ENCODE measurements around the gene ADIPOR2. TPM values are rescaled to one million over a fixed set of nuclear protein-coding genes. Genes with fewer than 3 reads are reported as not detected.

Gene ADIPOR2
- total RNA-seq, 1 experiment from 2014 or later = 45.3 TPM

DNA sequence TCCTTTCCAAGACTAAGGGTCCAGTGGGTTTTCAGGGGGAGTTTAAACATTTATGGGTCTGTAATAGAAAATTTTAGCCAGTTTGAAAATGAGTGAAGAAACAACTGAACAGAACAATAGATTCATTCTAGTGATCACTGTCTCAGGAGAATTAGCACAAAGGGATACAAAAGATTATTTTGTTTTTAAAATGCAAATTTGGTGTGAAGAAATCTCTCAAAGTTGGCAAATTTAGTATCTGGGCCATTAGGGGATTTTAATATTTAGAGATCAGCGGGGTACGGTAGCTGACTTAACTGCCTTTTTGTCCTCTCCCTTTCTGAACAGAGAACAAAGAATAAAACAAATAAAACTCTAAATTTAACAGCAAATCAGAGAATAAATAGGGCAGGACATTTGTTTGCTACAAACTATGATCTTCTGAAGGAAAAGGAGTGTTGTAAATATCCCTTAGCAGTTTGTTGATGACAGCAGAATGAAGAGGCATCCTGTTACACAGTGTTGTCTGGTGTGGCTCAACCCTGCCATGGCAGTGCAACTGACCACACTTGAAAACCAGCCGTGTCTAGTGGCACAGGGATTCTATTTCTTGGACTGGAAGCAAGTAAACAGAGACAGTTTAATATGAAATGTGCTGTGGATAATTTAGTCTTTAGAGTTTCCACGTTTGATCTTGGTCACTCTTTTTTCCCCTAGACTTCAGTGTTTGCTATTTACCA is 83.2 kb downstream of the ADIPOR2 start:
- Histone ChIP-seq H3K79me1 (ENCODE audit: insufficient read depth, low read depth, low read length, poor library complexity, severe bottlenecking) (peaks cover 3% of the 10 kb centered on the region), H4K20me1 (ENCODE audit: control insufficient read depth, insufficient read depth, insufficient read length) (no peaks in the 10 kb centered on the region), H2AFZ (ENCODE audit: low read length) (no peak overlapping the region), H3K4me2 (ENCODE audit: insufficient read depth, insufficient read length, low read length) (no peak overlapping the region), H3K79me2 (ENCODE audit: insufficient read depth, low read length) (peaks cover 2% of the 10 kb centered on the region; the same call in 1 of the 2 replicates), H3K9ac (ENCODE audit: extremely low read depth, insufficient read length, low read length) (no peak overlapping the region), H3K14ac (ENCODE audit: insufficient read depth, low read length) (no peak overlapping the region), H4K91ac (ENCODE audit: insufficient read length, low read depth, low read length) (no peak overlapping the region), H2BK12ac (ENCODE audit: insufficient read length, low read depth, low read length) (no peak overlapping the region), H3K18ac (ENCODE audit: insufficient read length, low read depth, low read length) (no peak overlapping the region), H3K4me1 (ENCODE audit: insufficient read depth, low read length) (no peaks in the 10 kb centered on the region), H4K5ac (ENCODE audit: insufficient read length, low read depth, low read length) (no peak overlapping the region), H3K27me3 (ENCODE audit: insufficient read depth, low read length) (no peaks in the 10 kb centered on the region), H3K23ac (ENCODE audit: insufficient read length, low read depth, low read length) (no peak overlapping the region), H3K56ac (ENCODE audit: insufficient read length, low read depth, low read length) (no peak overlapping the region), H2BK5ac (ENCODE audit: insufficient read length, low read length) (no peak overlapping the region), H3K27ac (ENCODE audit: insufficient read length, low read depth, low read length) (no peak overlapping the region), H2BK120ac (ENCODE audit: low read depth, low read length, poor library complexity, severe bottlenecking) (no peak overlapping the region), H2BK15ac (ENCODE audit: low read depth, low read length) (no peak overlapping the region), H3K9me3 (ENCODE audit: control insufficient read depth, low read depth, low read length) (no peaks in the 10 kb centered on the region), H3K23me2 (ENCODE audit: insufficient read length, low read depth, low read length, poor library complexity, severe bottlenecking) (no peaks in the 10 kb centered on the region), H4K8ac (replicated peaks; ENCODE audit: insufficient read length, low read depth, low read length) (no peak overlapping the region), H2AK5ac (ENCODE audit: insufficient read length, low read length) (no peak overlapping the region), H2BK20ac (ENCODE audit: low read depth, low read length, poor library complexity, severe bottlenecking) (no peak overlapping the region), H3K4ac (ENCODE audit: low read depth, low read length) (no peak overlapping the region), H3T11ph (ENCODE audit: low read length) (no peak overlapping the region)
- no peaks in the 10 kb centered on the region for H3K27me3 Mint-ChIP-seq (ENCODE audit: low read depth)
- peaks cover 0 to 30% (median 5%) of the 10 kb centered on the region in 3 experiments; a peak in 4 of 7 replicates for H3K36me3 Mint-ChIP-seq (ENCODE audit: insufficient read depth in 1 of 3, low read depth in 3 of 3)
- TF ChIP-seq CTCF (conservative IDR thresholded peaks at IDR 0.05) = no peak
- peak overlapping the region in 1 of 3 experiments; percentile 51; a peak in 1 of 7 replicates for H3K27ac Mint-ChIP-seq
- no CpG with 5 or more reads among the region's 4 CpGs for WGBS (ENCODE audit: extremely low coverage, insufficient read length, low lambda C conversion rate)
- no peaks in the 10 kb centered on the region for H3K9me3 Mint-ChIP-seq
- no peak for DNase-seq
- H3K4me3 Mint-ChIP-seq = no peak overlapping the region
- H3K4me1 Mint-ChIP-seq = peaks cover 17 to 26% of the 10 kb centered on the region in 2 experiments
